ENCODE results near the gene BRD9.
"Not testable (repeated sequence)": the region's sequence is repeated elsewhere in the genome, so short reads cannot be mapped to it uniquely, and the experiment has no call there.

The BRD9 gene

DNA sequence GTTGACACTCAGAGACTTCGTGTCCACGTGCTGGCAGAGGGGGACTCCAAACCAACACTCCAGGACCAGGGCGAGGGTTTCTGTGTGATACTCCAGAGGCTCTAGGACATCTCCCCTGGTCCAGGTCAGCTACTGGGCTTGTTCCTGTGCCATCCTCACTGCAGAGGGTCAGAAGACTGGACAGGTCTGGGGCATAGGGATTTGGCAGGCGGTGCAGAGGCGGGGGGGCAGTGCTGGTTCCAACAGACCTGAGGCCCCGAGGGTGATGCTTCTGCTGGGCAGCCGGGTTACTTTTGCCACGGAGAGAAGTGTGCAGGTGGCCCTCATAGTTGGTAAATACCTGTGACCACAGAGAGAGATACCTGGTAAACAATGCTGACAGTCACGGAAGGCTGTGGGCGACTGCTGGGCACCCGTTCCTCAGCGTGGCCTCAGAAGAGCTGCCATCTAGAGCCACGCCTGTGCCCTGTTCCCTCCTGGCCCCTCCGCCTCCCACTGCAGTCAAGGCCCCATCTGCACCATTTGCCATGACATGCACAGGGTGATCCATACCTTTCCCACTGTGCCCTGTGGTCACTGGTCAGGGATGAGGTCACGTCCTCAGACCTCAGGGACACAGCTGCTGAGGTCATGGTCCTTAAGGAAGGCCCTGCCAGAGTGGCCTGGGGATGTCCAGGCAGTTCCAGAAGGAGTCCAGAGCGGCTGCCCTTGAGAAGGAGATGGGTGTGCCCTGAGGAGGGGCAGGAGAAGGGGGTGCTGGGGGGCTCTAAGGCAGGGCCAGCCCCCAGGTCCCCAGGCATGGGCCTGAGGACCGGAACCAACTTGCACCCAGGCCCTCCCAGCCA, 30.1 kb upstream of the BRD9 start:
- DNase-seq (ENCODE audit: low spot score): no peak

DNA sequence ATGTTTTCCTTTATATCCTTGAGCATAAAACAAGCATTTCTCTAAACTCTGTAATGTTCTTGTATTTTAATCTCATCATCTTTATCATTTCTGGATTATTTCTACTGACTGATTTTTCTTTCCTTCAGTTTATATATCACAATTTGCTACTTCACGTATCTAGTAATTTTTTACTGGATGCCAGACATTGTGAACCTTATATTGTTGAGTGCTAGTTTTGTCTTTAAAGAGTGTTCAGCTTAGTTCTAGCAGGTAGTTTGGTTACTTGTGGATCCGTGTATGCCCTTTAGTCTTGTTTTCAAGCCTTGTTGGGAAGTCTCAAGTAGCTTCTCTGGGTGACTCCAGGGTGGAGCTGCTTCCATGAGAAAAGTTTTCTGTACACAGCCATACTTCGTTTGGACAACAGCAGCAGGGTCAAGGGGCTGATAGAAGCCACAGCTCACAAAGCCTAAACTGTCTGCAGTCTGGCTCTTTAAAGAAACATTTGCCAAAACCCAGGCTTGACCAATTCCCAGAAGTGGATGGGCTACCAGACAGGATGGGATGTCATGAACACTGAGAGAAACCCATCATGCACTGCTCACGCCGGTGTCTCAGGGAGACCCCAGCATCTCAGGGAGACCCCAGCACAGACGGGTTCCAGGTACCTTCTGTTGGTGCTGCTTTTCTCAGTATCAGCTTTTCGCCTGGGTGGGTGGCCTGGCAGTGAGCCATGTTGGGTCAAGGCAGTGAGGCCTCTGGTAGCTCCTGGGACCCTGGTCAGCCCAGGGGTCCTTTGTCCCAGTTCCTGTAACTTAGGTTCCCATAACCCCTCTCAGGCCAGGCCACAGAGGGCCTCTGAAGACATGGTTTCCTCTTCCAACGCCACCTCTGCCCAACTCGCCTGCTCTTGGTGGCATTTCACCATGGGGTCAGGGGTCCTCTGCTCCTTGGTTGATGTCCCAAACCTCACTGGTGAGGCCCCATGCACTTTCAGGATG, 29.1 kb upstream of the BRD9 start:
- no peak for DNase-seq (ENCODE audit: low spot score)

DNA sequence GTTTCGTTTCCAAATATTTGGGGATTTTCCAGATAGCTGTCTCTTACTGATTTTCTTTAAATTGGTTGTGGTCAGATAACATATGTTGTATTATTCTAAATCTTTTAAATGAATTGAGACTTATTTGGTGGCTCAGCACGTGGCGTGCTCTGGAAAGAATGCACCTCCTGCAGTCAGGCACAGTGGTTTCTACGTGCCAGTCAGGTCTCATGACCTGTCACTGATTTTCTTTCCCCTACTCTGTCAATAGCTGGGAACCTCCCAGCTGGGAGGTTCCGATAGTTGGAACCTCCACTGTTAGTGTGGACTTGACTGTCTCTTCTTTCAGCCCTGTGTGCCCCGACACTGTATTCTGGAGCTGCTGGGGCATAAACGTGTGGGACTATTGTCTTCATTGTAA, 27.7 kb upstream of the BRD9 start:
- DNase-seq (ENCODE audit: low spot score): no peak

GRCh38 chr5:919356-920000, 26.9 kb upstream of the BRD9 start:
- no peak for DNase-seq (ENCODE audit: low spot score)

DNA sequence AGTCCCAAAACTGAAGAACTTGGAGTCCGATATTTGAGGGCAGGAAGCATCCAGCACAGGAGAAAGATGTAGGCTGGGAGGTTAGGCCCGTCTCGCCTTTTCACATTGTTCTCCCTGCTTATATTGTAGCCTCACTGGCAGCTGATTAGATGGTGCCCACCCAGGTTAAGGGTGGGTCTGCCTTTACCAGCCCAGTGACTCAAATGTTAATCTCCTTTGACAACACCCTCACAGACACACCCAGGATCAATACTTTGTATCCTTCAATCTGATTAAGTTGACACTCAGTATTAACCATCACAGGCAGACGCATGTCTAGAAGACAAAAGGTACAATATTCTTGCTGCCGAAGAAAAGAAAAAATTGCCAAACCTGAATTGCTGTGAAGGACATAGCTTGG, 26.1 kb upstream of the BRD9 start:
- DNase-seq (ENCODE audit: low spot score): not testable (repeated sequence)

GRCh38 chr5:916441-917293, 24.1 kb upstream of the BRD9 start:
- no peak for DNase-seq (ENCODE audit: low spot score)

DNA sequence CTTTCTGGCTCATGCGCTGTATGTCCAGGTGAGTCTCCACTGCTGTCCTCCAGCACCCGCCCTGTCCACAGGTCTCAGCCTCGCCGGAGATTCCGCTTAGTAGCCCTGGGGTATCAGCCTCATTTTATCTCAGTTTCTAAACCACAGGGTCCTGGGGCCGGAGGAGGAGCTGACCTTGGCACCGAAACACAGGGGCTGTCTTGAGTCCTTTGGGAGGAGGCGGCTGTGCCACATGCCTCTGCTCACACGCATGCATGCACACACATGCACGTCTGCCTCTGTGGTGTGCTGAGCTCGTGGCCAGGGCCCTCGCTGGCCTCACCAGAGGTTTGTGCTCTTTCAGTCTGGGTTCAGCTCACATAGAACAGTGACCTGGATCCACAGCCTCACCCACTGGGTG, 23.3 kb upstream of the BRD9 start:
- DNase-seq (ENCODE audit: low spot score): no peak

DNA sequence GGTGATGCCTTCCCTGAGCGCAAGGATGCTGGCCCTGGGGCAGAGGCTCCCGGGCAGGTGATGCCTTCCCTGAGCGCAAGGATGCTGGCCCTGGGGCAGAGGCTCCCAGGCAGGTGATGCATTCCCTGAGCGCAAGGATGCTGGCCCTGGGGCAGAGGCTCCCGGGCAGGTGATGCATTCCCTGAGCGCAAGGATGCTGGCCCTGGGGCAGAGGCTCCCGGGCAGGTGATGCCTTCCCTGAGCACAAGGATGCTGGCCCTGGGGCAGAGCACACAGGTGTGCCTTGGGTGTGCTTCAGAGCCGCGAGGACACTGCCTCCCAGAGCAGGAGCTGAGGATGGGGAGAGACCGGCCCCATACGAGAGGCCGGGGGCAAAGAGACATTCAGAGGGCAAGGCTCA, 22.7 kb upstream of the BRD9 start:
- DNase-seq (ENCODE audit: low spot score): not testable (repeated sequence)

- DNase-seq (ENCODE audit: low spot score): no peak
Observed at GRCh38 chr5:914612-915011, 22.0 kb upstream of the BRD9 start.

DNA sequence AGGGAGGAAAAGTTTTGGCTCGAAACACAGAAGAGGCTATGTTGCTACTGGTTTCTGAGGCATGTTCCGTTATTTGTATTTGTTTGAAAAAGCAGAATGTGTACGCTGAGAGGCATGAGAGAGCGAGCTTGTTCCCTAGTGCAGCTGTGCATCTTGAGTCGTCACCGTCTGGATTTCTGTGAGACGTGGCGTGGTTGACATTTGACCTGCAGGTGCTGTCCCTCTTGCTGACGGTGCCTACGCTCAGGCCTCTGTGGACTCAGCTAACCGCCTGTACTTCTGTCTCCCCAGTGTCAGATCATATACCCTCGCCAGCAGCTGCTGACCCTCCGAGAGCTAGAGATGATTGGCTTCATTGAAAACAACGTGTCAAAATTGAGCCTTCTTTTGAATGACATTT, 21.6 kb upstream of the BRD9 start:
- no peak for DNase-seq (ENCODE audit: low spot score)

- DNase-seq (ENCODE audit: low spot score): no peak
Observed at GRCh38 chr5:912280-913091, 19.9 kb upstream of the BRD9 start.

- no peak for DNase-seq (ENCODE audit: low spot score)
Observed at GRCh38 chr5:911601-912000, 19.0 kb upstream of the BRD9 start.

DNA sequence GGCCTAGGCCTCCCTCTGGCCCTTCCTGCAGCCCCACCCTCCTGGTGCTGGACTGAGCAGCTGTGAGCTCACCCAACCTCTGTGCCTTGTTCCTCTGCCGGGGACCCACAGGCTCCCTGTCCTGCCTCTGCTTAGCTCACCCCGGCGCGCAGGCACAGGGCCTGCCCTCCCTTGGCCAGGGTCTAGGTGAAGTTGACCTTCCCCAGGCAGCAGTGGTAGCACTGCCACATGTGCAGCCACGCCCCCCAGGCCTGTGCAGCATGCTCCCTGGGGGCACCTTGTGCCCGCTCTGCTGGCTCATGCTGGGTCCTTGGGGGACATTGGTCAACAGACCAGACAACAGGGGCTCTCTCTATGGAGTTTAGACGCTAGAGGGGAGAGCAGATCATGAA, 18.2 kb upstream of the BRD9 start:
- DNase-seq (ENCODE audit: low spot score): no peak

GRCh38 chr5:909994-910768, 17.6 kb upstream of the BRD9 start:
- DNase-seq (ENCODE audit: low spot score): no peak

DNA sequence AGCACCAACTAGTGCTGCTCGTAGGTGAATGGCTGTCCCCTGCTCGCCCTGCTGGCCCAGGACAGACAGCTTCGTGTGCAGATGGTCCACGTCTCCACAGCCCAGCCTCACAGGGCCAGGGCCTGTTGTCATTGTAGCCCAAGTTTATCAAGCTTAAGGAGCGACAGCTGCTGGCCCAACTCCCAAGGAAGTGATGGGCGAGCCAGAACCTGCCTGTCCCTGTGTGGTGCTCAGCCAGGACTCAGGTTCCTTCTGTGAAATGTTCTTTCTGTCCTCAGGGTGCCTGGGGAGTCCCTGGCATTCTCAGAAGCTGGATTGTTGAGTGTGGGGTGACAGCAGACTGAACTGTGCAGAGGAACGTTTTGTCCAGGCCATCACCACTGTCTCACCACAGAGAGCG, 16.5 kb upstream of the BRD9 start:
- no peak for DNase-seq (ENCODE audit: low spot score)

DNA sequence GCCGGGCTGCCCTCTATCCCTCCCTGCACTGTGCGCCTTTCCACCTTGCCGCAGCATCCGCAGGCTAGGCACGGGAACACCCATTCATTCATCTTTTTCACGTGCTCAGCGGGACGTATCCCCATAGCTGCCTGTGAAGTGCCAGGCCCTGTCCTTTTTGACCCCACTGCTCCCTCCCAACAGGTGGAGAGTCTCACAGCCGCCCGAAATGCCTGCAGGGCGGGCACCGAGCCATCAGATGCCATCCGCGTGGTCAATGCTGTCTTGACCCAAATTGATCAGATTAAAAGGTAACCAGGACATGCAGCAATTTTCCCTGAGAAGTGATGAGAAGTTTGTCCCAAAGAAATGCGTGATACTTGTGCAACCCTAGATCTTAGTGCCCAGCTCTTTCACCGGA, 15.6 kb upstream of the BRD9 start:
- DNase-seq (ENCODE audit: low spot score): no peak

DNA sequence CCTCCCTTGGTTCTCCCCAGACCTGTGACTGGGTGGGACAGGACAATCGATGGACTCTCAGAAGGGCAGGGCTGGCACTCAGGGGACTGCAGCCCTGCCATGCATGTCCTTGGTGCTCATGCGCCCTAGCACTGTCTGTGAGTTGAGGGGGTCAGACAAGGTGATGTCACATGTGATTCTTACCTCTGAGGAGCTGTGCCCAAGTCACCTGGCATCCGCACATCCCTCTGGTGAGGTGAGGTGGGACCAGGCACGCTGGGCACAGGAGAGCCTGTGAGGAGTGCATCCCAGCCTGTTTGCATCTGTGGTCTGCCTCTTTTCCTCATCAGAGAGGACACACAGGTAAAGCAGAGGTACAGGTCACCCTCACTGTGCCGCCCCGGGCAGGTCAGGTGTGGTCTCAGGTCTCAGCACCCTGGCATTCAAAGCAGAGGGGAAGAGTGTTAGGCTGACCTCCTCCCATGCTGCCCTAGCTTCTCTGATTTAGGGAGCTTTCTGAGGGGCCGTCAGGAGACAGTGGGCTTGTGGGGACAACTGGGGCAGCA, 14.8 kb upstream of the BRD9 start:
- no peak for DNase-seq (ENCODE audit: low spot score)

DNA sequence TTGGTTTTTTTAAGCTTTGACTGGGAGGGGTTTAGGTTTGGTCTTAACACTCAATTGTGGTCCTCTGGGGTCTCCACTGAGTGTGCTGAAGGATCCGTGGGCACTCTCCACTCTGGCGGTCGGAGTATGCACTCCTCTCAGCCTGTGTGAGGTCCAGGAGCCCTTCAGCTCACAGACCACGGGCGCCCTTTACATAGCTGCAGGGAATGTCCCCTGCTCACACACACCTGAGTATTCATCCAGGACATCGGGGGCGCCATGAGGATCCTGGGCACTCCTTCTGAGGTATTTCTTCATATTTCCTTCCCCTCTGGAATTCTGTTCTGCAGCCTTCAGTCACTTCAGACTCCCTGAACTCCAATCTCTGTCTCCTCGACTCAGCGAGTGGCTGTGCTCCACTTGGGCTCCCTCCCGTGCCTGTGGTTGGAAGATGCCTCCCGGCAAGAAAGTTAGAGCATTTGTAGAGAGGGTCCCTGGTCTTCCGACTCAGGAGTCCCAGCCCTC, 12.6 kb upstream of the BRD9 start:
- no peak for DNase-seq (ENCODE audit: low spot score)

DNA sequence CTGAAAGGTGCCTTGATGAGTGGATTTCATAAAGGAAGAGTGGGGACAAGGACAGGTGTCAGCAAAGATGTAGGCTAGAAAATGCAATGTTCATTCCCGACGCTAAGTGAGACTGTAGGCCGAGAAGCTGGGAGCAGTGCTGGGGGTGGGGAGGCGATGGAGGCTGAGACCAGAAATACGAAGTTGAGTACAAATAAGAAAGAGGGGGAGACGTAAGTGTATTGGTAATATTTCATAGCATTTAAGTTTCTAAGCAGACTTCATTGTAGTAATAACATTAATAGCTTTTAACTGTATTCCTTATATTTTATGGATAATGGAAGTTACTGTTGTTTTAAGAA, 11.1 kb upstream of the BRD9 start:
- DNase-seq (ENCODE audit: low spot score): no peak
